WTC11 (cell line): Measurements from ENCODE around the gene PNMA6A. TPM values are rescaled to one million over a fixed set of nuclear protein-coding genes. Genes with fewer than 3 reads are reported as not detected.

ENCODE experiments used
- ATAC-seq: fragments of 200-7000 bp; cut with Tn5 transposase; 2 replicates; pipeline ENCODE4 v1.10.0; 2021; ENCODE audit warnings: mild to moderate bottlenecking, moderate library complexity
- CTCF ChIA-PET: fragments of 300-600 bp; sonication (Branson Sonifier 250); formaldehyde crosslinking; loops from one replicate; lab custom pipeline; 2021; ENCODE audit warnings: antibody characterized with exemption; lab: Charles Lee
- POLR2A ChIA-PET: fragments of 350-600 bp; sonication (Branson Sonifier 250); formaldehyde crosslinking; loops from one replicate; lab custom pipeline; 2021; ENCODE audit warnings: antibody characterized with exemption; lab: Charles Lee
- DNase-seq: peaks from one replicate; pipeline ENCODE4 v3.0.0; 2021; ENCODE audit warnings: low spot score
- H3K27ac Mint-ChIP-seq: 2 replicates; pipeline ENCODE4 v1.8.0; 2021; ENCODE audit warnings: mixed read lengths
- H3K27me3 Mint-ChIP-seq: 2 replicates; pipeline ENCODE4 v1.8.0; 2021; ENCODE audit warnings: low read depth, mild to moderate bottlenecking, moderate library complexity, mixed read lengths
- H3K36me3 Mint-ChIP-seq: 2 replicates; pipeline ENCODE4 v1.8.0; 2021; ENCODE audit warnings: mixed read lengths
- H3K4me1 Mint-ChIP-seq: 2 replicates; pipeline ENCODE4 v1.8.0; 2022; ENCODE audit warnings: mixed read lengths
- H3K4me3 Mint-ChIP-seq: 2 replicates; pipeline ENCODE4 v1.8.0; 2021; ENCODE audit warnings: mild to moderate bottlenecking, moderate library complexity, mixed read lengths
- H3K9me3 Mint-ChIP-seq: 2 replicates; pipeline ENCODE4 v1.8.0; 2021; ENCODE audit warnings: mixed read lengths
- CREM ChIP-seq: sonication (generic); formaldehyde crosslinking; IDR thresholded peaks from 2 replicates; pipeline ENCODE4 v1.8.1; 2022; ENCODE audit warnings: mild to moderate bottlenecking, missing genetic modification reagents, moderate library complexity
- FOXP1 ChIP-seq: sonication (generic); formaldehyde crosslinking; IDR thresholded peaks from 2 replicates; pipeline ENCODE4 v1.8.0; 2022; ENCODE audit warnings: missing genetic modification reagents, mild to moderate bottlenecking, moderate library complexity, borderline replicate concordance
- GABPB1 ChIP-seq: sonication (generic); formaldehyde crosslinking; IDR thresholded peaks from 2 replicates; pipeline ENCODE4 v1.8.1; 2023; ENCODE audit warnings: mild to moderate bottlenecking, missing genetic modification reagents
- HMGA2 ChIP-seq: fragments of 250-450 bp; sonication (Bioruptor Pico); IDR thresholded peaks from 2 replicates; pipeline ENCODE4 v1.4.0; 2021; ENCODE audit warnings: mild to moderate bottlenecking, moderate library complexity
- JAZF1 ChIP-seq: fragments of 250-450 bp; sonication (Bioruptor Pico); IDR thresholded peaks from 2 replicates; pipeline ENCODE4 v1.9.0; 2021; ENCODE audit warnings: moderate library complexity, mild to moderate bottlenecking, inconsistent platforms
- MXD4 ChIP-seq: fragments of 250-450 bp; sonication (Bioruptor Pico); IDR thresholded peaks from 2 replicates; pipeline ENCODE4 v1.8.0; 2021; ENCODE audit warnings: mild to moderate bottlenecking, moderate library complexity, borderline replicate concordance
- OVOL2 ChIP-seq: fragments of 250-450 bp; sonication (Bioruptor Pico); IDR thresholded peaks from 2 replicates; pipeline ENCODE4 v1.9.0; 2021; ENCODE audit warnings: mild to moderate bottlenecking, borderline replicate concordance
- SMAD4 ChIP-seq: sonication (generic); formaldehyde crosslinking; IDR thresholded peaks from 2 replicates; pipeline ENCODE4 v1.8.0; 2022; ENCODE audit warnings: mild to moderate bottlenecking, missing genetic modification reagents
- ZNF671 ChIP-seq: fragments of 250-450 bp; sonication (Bioruptor Pico); IDR thresholded peaks from 2 replicates; pipeline ENCODE4 v1.8.0; 2021; ENCODE audit warnings: mild to moderate bottlenecking
- total RNA-seq: library from RNA; stranded (reverse); gene quantifications from 3 replicates; pipeline ENCODE4 v1.2.3, GENCODE V29; 2021
- TF ChIP-seq, protein P1 (sequence below): fragments of 250-450 bp; sonication (Bioruptor Pico); IDR thresholded peaks from 2 replicates; pipeline ENCODE4 v1.9.0; 2021; ENCODE audit warnings: mild to moderate bottlenecking
- TF ChIP-seq, protein P2 (sequence below): fragments of 250-450 bp; sonication (Bioruptor Pico); IDR thresholded peaks from 2 replicates; pipeline ENCODE4 v1.9.0; 2021; ENCODE audit warnings: mild to moderate bottlenecking, borderline replicate concordance
- TF ChIP-seq, protein P3 (sequence below): sonication (generic); formaldehyde crosslinking; IDR thresholded peaks from 2 replicates; pipeline ENCODE4 v1.8.1; 2023; ENCODE audit warnings: mild to moderate bottlenecking, moderate library complexity, missing genetic modification reagents
- TF ChIP-seq, protein P4 (sequence below): fragments of 200-600 bp; IDR thresholded peaks from 2 replicates; pipeline ENCODE4 v1.8.0; 2022; ENCODE audit warnings: antibody characterized with exemption
- TF ChIP-seq, protein P5 (sequence below): sonication (generic); formaldehyde crosslinking; IDR thresholded peaks from 2 replicates; pipeline ENCODE4 v1.8.0; 2022; ENCODE audit warnings: mild to moderate bottlenecking, missing genetic modification reagents

The PNMA6A gene
- total RNA-seq, 1 experiment from 2014 or later = 4.4 TPM

DNA sequence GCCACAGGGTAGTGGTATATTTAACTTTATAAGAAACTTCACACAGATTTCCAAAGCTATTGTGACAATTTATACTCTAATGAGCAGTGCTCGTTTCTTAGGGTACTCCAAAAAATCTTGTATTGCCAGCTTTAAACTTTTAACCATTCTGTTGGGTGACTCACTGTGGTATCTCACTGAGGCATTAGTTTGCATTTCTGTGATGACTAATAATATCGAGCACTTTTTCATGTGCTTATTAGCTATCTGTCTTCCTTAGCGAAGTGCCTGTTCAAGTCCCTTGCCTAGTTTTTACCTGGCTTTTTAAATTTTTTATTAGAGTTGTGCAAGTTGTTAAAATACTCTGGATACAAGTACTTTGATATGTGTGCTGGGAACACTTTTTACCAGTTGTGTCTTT is 10.5 kb upstream of the PNMA6A start:
- DNase-seq = no peak
- ChIA-PET CTCF (no interaction called here), POLR2A (no interaction called here)
- peaks cover 14% of the 10 kb centered on the region for H3K27me3 Mint-ChIP-seq
- no peak for TF ChIP-seq GABPB1
- no peak for TF ChIP-seq HMGA2 (CRISPR knock-in tag)
- TF ChIP-seq JAZF1 (CRISPR knock-in tag) = no peak
- TF ChIP-seq, protein P1, sequence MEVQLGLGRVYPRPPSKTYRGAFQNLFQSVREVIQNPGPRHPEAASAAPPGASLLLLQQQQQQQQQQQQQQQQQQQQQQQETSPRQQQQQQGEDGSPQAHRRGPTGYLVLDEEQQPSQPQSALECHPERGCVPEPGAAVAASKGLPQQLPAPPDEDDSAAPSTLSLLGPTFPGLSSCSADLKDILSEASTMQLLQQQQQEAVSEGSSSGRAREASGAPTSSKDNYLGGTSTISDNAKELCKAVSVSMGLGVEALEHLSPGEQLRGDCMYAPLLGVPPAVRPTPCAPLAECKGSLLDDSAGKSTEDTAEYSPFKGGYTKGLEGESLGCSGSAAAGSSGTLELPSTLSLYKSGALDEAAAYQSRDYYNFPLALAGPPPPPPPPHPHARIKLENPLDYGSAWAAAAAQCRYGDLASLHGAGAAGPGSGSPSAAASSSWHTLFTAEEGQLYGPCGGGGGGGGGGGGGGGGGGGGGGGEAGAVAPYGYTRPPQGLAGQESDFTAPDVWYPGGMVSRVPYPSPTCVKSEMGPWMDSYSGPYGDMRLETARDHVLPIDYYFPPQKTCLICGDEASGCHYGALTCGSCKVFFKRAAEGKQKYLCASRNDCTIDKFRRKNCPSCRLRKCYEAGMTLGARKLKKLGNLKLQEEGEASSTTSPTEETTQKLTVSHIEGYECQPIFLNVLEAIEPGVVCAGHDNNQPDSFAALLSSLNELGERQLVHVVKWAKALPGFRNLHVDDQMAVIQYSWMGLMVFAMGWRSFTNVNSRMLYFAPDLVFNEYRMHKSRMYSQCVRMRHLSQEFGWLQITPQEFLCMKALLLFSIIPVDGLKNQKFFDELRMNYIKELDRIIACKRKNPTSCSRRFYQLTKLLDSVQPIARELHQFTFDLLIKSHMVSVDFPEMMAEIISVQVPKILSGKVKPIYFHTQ (CRISPR knock-in tag) = no peak
- TF ChIP-seq FOXP1 (CRISPR knock-in tag) = no peak
- no peak for TF ChIP-seq CREM (CRISPR knock-in tag)
- TF ChIP-seq, protein P2, sequence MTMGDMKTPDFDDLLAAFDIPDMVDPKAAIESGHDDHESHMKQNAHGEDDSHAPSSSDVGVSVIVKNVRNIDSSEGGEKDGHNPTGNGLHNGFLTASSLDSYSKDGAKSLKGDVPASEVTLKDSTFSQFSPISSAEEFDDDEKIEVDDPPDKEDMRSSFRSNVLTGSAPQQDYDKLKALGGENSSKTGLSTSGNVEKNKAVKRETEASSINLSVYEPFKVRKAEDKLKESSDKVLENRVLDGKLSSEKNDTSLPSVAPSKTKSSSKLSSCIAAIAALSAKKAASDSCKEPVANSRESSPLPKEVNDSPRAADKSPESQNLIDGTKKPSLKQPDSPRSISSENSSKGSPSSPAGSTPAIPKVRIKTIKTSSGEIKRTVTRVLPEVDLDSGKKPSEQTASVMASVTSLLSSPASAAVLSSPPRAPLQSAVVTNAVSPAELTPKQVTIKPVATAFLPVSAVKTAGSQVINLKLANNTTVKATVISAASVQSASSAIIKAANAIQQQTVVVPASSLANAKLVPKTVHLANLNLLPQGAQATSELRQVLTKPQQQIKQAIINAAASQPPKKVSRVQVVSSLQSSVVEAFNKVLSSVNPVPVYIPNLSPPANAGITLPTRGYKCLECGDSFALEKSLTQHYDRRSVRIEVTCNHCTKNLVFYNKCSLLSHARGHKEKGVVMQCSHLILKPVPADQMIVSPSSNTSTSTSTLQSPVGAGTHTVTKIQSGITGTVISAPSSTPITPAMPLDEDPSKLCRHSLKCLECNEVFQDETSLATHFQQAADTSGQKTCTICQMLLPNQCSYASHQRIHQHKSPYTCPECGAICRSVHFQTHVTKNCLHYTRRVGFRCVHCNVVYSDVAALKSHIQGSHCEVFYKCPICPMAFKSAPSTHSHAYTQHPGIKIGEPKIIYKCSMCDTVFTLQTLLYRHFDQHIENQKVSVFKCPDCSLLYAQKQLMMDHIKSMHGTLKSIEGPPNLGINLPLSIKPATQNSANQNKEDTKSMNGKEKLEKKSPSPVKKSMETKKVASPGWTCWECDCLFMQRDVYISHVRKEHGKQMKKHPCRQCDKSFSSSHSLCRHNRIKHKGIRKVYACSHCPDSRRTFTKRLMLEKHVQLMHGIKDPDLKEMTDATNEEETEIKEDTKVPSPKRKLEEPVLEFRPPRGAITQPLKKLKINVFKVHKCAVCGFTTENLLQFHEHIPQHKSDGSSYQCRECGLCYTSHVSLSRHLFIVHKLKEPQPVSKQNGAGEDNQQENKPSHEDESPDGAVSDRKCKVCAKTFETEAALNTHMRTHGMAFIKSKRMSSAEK (CRISPR knock-in tag) = no peak
- no peak for TF ChIP-seq OVOL2 (CRISPR knock-in tag)
- TF ChIP-seq, protein P3, sequence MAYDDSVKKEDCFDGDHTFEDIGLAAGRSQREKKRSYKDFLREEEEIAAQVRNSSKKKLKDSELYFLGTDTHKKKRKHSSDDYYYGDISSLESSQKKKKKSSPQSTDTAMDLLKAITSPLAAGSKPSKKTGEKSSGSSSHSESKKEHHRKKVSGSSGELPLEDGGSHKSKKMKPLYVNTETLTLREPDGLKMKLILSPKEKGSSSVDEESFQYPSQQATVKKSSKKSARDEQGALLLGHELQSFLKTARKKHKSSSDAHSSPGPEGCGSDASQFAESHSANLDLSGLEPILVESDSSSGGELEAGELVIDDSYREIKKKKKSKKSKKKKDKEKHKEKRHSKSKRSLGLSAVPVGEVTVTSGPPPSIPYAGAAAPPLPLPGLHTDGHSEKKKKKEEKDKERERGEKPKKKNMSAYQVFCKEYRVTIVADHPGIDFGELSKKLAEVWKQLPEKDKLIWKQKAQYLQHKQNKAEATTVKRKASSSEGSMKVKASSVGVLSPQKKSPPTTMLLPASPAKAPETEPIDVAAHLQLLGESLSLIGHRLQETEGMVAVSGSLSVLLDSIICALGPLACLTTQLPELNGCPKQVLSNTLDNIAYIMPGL (CRISPR knock-in tag) = no peak
- no peak for TF ChIP-seq ZNF671 (CRISPR knock-in tag)
- no peak for TF ChIP-seq MXD4 (CRISPR knock-in tag)
- TF ChIP-seq SMAD4 (CRISPR knock-in tag) = no peak
- no peak for ATAC-seq
- no peaks in the 10 kb centered on the region for H3K36me3 Mint-ChIP-seq
- no peaks in the 10 kb centered on the region for H3K9me3 Mint-ChIP-seq
- H3K4me1 Mint-ChIP-seq = peaks cover 8% of the 10 kb centered on the region
- no peak overlapping the region for H3K4me3 Mint-ChIP-seq
- no peak overlapping the region for H3K27ac Mint-ChIP-seq

DNA sequence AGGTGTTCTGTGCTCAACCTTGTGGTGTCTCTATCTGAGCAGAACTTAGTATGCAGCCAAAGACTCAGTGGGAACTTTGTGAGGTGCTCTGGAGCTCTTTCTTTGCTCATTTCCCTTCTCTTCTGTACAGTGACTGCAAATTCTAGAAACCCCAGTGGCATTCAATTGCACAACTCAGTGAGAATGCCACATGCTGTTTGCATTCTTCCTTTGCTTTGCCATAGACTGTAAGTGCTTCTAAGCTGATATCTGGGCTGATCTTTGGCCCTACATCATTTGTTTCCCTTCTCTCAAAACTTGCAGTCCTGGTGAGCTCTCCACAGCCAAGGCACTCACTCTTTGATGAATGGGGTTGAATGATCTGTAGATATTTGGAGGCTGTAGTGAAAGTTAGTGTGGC is 8.9 kb upstream of the PNMA6A start:
- Mint-ChIP-seq H3K27ac (no peak overlapping the region), H3K36me3 (no peaks in the 10 kb centered on the region), H3K9me3 (no peaks in the 10 kb centered on the region), H3K4me1 (peaks cover 5% of the 10 kb centered on the region), H3K4me3 (no peak overlapping the region), H3K27me3 (peaks cover 3% of the 10 kb centered on the region; the same call in 1 of the 2 replicates)
- no peak for DNase-seq
- POLR2A ChIA-PET = no interaction called here
- TF ChIP-seq, protein P4, sequence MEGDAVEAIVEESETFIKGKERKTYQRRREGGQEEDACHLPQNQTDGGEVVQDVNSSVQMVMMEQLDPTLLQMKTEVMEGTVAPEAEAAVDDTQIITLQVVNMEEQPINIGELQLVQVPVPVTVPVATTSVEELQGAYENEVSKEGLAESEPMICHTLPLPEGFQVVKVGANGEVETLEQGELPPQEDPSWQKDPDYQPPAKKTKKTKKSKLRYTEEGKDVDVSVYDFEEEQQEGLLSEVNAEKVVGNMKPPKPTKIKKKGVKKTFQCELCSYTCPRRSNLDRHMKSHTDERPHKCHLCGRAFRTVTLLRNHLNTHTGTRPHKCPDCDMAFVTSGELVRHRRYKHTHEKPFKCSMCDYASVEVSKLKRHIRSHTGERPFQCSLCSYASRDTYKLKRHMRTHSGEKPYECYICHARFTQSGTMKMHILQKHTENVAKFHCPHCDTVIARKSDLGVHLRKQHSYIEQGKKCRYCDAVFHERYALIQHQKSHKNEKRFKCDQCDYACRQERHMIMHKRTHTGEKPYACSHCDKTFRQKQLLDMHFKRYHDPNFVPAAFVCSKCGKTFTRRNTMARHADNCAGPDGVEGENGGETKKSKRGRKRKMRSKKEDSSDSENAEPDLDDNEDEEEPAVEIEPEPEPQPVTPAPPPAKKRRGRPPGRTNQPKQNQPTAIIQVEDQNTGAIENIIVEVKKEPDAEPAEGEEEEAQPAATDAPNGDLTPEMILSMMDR = no peak
- TF ChIP-seq JAZF1 (CRISPR knock-in tag) (no peak), GABPB1 (0 out of 2 replicates have a peak, but pooled peaks have one; percentile 33)
- TF ChIP-seq, protein P5, sequence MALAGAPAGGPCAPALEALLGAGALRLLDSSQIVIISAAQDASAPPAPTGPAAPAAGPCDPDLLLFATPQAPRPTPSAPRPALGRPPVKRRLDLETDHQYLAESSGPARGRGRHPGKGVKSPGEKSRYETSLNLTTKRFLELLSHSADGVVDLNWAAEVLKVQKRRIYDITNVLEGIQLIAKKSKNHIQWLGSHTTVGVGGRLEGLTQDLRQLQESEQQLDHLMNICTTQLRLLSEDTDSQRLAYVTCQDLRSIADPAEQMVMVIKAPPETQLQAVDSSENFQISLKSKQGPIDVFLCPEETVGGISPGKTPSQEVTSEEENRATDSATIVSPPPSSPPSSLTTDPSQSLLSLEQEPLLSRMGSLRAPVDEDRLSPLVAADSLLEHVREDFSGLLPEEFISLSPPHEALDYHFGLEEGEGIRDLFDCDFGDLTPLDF (CRISPR knock-in tag) = no peak
- CTCF ChIA-PET = no interaction called here
- no peak for ATAC-seq
